Panc1 (cell line): ENCODE data around the gene CDKN1A. TPM values are rescaled to one million over a fixed set of nuclear protein-coding genes. Genes with fewer than 3 reads are reported as not detected.

ENCODE experiments used
- ATAC-seq: fragments of 200-7000 bp; cut with Tn5 transposase; 2 replicates; pipeline ENCODE4 v1.9.1; 2020; ENCODE audit warnings: mild to moderate bottlenecking, moderate library complexity
- BruUV-seq: library from RNA; stranded (reverse); fragments of 400-500 nt; replicated peaks from 2 replicates; lab custom pipeline; 2021; lab: Mats Ljungman, UMichigan
- CTCF ChIA-PET: fragments of 300-600 bp; sonication (Branson Sonifier 250); formaldehyde crosslinking; loops from one replicate; lab custom pipeline; 2022; ENCODE audit warnings: antibody characterized with exemption; lab: Charles Lee
- POLR2A ChIA-PET: fragments of 300-600 bp; sonication (Branson Sonifier 250); formaldehyde crosslinking; loops from one replicate; lab custom pipeline; 2022; ENCODE audit warnings: antibody characterized with exemption; lab: Charles Lee
- DNase-seq: peaks from one replicate; pipeline ENCODE4 v3.0.0-alpha.2; 2010; ENCODE audit warnings: low read depth, low spot score
- H3K27ac ChIP-seq: 2 replicates; pipeline ENCODE4 v1.5.1; 2011; ENCODE audit warnings: mild to moderate bottlenecking, low read length, inconsistent platforms
- H3K27me3 ChIP-seq: fragments of 200-500 bp; sonication (Bioruptor generic); 2 replicates; pipeline ENCODE4 v1.6.0; 2014; ENCODE audit warnings: low read length, inconsistent platforms; ENCODE audit not compliant: control insufficient read depth, insufficient read depth
- H3K36me3 ChIP-seq: fragments of 200-500 bp; sonication (Bioruptor generic); 2 replicates; pipeline ENCODE4 v1.5.1; 2014; ENCODE audit warnings: inconsistent platforms, mild to moderate bottlenecking, low read length, moderate library complexity; ENCODE audit not compliant: control insufficient read depth, insufficient read depth
- H3K4me1 ChIP-seq: 2 replicates; pipeline ENCODE4 v1.5.1; 2011; ENCODE audit warnings: inconsistent platforms, mild to moderate bottlenecking, low read length, moderate library complexity; ENCODE audit not compliant: control insufficient read depth, insufficient read depth
- H3K4me3 ChIP-seq, 2 experiments: 2 replicates each; pipeline ENCODE4 v1.5.1; 2011 to 2012; ENCODE audit warnings: low read depth in 2 of 2, low read length in 2 of 2, mild to moderate bottlenecking in 2 of 2, inconsistent platforms in 1 of 2, moderate library complexity in 1 of 2
- H3K9me3 ChIP-seq: fragments of 200-500 bp; sonication (Bioruptor generic); 2 replicates; pipeline ENCODE4 v1.5.1; 2014; ENCODE audit warnings: low read depth, mild to moderate bottlenecking, inconsistent platforms, low read length, moderate library complexity; ENCODE audit not compliant: control insufficient read depth, insufficient read depth
- POLR2AphosphoS5 ChIP-seq: IDR thresholded peaks from 2 replicates; pipeline ENCODE4 v1.6.1; 2012; ENCODE audit warnings: mild to moderate bottlenecking, low read depth, low read length, moderate library complexity
- SIN3A ChIP-seq: IDR thresholded peaks from 2 replicates; pipeline ENCODE4 v1.6.1; 2012; ENCODE audit warnings: low read depth, mild to moderate bottlenecking, low read length, moderate library complexity, borderline replicate concordance; ENCODE audit not compliant: insufficient read depth
- TCF7L2 ChIP-seq: IDR thresholded peaks from 2 replicates; pipeline ENCODE4 v1.6.1; 2011; ENCODE audit warnings: mild to moderate bottlenecking, low read depth, low read length, inconsistent platforms
- in situ Hi-C: cut with HindIII; loops from 2 replicates; pipeline ENCODE4 v1.10.0; 2016; ENCODE audit warnings: low sequenced_read_pairs, low pct_unique_long_range_greater_than_20kb
- intact Hi-C: fragments of 100-400 bp; cut with micrococcal nuclease; formaldehyde crosslinking; loops from one replicate; pipeline ENCODE4 v1.10.0; 2022; ENCODE audit not compliant: unreplicated experiment
- total RNA-seq: library from RNA; stranded (reverse); gene quantifications from one replicate; pipeline ENCODE4 v1.2.1, GENCODE V29; 2021; ENCODE audit not compliant: unreplicated experiment
- TF ChIP-seq, protein P1 (sequence below): fragments of 450-650 bp; IDR thresholded peaks from 2 replicates; pipeline ENCODE4 v1.5.1; 2017; ENCODE audit warnings: mild to moderate bottlenecking
- TF ChIP-seq, protein P2 (sequence below), 2 experiments: IDR thresholded peaks; 2 replicates each; pipeline ENCODE4 v1.6.1; 2011 to 2012; ENCODE audit warnings: low read depth in 2 of 2, control low read depth in 1 of 2, low read length in 1 of 2, mild to moderate bottlenecking in 1 of 2, moderate library complexity in 1 of 2; ENCODE audit not compliant: insufficient read depth in 1 of 2

The CDKN1A gene
- total RNA-seq, 1 experiment from 2014 or later = 46.2 TPM

DNA sequence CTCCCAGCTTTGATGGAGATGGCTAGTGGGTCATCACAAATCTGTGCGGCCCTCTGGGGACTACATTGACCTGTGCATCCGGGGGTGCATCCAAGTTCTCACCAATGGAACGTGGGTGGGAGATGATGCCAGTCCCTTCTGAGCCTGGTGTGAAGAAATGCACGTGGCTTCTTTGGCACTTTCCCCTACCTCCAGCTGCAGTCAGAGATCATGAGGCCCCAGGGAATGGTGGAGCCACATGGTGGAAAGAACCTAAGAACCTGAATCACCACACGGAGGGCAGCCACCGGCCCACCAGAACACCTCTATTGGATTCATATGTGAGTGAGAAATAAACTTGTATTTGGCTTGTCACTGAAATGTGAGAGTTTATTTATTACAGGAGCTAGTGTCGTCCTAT lies 9.9 kb upstream of the CDKN1A start:
- CTCF ChIA-PET = no interaction called here
- Histone ChIP-seq H3K4me3 (no peak overlapping the region), H3K4me1 (peaks cover 4% of the 10 kb centered on the region; the same call in 1 of the 2 replicates), H3K27ac (no peak overlapping the region), H3K27me3 (no peaks in the 10 kb centered on the region), H3K36me3 (no peaks in the 10 kb centered on the region), H3K9me3 (no peaks in the 10 kb centered on the region)
- BruUV-seq = no TSS peak
- POLR2A ChIA-PET = no interaction called here
- ATAC-seq (no peak), DNase-seq (no peak)
- in situ Hi-C loops (no loop called here), intact Hi-C loops (no loop called here)
- TF ChIP-seq, protein P1, sequence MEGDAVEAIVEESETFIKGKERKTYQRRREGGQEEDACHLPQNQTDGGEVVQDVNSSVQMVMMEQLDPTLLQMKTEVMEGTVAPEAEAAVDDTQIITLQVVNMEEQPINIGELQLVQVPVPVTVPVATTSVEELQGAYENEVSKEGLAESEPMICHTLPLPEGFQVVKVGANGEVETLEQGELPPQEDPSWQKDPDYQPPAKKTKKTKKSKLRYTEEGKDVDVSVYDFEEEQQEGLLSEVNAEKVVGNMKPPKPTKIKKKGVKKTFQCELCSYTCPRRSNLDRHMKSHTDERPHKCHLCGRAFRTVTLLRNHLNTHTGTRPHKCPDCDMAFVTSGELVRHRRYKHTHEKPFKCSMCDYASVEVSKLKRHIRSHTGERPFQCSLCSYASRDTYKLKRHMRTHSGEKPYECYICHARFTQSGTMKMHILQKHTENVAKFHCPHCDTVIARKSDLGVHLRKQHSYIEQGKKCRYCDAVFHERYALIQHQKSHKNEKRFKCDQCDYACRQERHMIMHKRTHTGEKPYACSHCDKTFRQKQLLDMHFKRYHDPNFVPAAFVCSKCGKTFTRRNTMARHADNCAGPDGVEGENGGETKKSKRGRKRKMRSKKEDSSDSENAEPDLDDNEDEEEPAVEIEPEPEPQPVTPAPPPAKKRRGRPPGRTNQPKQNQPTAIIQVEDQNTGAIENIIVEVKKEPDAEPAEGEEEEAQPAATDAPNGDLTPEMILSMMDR = no peak
- TF ChIP-seq TCF7L2 (no peak), POLR2AphosphoS5 (no peak), SIN3A (no peak)
- TF ChIP-seq, protein P2, sequence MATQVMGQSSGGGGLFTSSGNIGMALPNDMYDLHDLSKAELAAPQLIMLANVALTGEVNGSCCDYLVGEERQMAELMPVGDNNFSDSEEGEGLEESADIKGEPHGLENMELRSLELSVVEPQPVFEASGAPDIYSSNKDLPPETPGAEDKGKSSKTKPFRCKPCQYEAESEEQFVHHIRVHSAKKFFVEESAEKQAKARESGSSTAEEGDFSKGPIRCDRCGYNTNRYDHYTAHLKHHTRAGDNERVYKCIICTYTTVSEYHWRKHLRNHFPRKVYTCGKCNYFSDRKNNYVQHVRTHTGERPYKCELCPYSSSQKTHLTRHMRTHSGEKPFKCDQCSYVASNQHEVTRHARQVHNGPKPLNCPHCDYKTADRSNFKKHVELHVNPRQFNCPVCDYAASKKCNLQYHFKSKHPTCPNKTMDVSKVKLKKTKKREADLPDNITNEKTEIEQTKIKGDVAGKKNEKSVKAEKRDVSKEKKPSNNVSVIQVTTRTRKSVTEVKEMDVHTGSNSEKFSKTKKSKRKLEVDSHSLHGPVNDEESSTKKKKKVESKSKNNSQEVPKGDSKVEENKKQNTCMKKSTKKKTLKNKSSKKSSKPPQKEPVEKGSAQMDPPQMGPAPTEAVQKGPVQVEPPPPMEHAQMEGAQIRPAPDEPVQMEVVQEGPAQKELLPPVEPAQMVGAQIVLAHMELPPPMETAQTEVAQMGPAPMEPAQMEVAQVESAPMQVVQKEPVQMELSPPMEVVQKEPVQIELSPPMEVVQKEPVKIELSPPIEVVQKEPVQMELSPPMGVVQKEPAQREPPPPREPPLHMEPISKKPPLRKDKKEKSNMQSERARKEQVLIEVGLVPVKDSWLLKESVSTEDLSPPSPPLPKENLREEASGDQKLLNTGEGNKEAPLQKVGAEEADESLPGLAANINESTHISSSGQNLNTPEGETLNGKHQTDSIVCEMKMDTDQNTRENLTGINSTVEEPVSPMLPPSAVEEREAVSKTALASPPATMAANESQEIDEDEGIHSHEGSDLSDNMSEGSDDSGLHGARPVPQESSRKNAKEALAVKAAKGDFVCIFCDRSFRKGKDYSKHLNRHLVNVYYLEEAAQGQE (IDR thresholded peaks at IDR 0.05; ENCODE audit: insufficient read depth in 1 of 2, low read depth in 2 of 2, low read length in 1 of 2) = no peak

DNA sequence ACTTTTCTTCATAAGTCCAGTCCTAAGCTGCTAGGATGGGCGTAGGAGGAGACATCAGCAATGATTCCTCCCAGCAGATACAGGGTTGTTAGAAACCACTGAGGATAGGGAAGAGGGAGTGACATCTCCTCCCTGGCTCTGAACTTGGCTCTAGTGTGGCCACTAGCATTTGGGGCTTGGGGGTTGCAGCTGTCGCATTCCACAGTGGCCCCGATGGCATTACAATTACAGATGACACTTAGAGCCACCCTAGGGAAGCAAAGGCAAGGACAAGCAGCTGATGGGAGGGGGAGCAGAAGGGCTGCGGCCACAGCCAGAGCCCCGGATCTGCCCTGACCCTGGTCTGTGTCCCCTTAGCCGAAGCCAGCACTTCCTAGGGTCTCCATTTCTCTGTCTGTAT lies 9.5 kb upstream of the CDKN1A start:
- no peak for DNase-seq
- POLR2A ChIA-PET = no interaction called here
- H3K4me1 ChIP-seq = peaks cover 4% of the 10 kb centered on the region; the same call in 1 of the 2 replicates
- no peaks in the 10 kb centered on the region for H3K36me3 ChIP-seq
- no peaks in the 10 kb centered on the region for H3K27me3 ChIP-seq
- H3K27ac ChIP-seq = no peak overlapping the region
- ATAC-seq = no peak
- TF ChIP-seq TCF7L2 (no peak), POLR2AphosphoS5 (no peak), SIN3A (no peak)
- TF ChIP-seq, protein P1 = no peak
- TF ChIP-seq, protein P2 (IDR thresholded peaks at IDR 0.05; ENCODE audit: insufficient read depth in 1 of 2, low read depth in 2 of 2, low read length in 1 of 2) = no peak
- no peak overlapping the region for H3K4me3 ChIP-seq
- CTCF ChIA-PET = no interaction called here
- intact Hi-C loops (no loop called here), in situ Hi-C loops (no loop called here)
- no TSS peak for BruUV-seq
- H3K9me3 ChIP-seq = no peaks in the 10 kb centered on the region
